Neural cell (in vitro differentiated cells): Measurements from ENCODE around the gene LY9. TPM values are rescaled to one million over a fixed set of nuclear protein-coding genes. Genes with fewer than 3 reads are reported as not detected.

ENCODE experiments used
- H2AFZ ChIP-seq: fragments of 200-600, 300-800 bp; sonication (generic), shearing (Covaris generic); 2 replicates; pipeline ENCODE4 v1.6.0; 2014; ENCODE audit warnings: low read depth, mild to moderate bottlenecking, antibody characterized with exemption, low read length, moderate library complexity
- H3F3A ChIP-seq: fragments of 200-600 bp; shearing (Covaris generic); 2 replicates; pipeline ENCODE4 v1.6.1; 2016; ENCODE audit warnings: mild to moderate bottlenecking, moderate library complexity, mixed read lengths, antibody characterized with exemption, low read length; ENCODE audit not compliant: insufficient read depth, poor library complexity, severe bottlenecking
- H3K27ac ChIP-seq: fragments of 200-600, 300-800 bp; sonication (generic), shearing (Covaris generic); 2 replicates; pipeline ENCODE4 v1.5.1; 2014; ENCODE audit warnings: mild to moderate bottlenecking, low read length, moderate library complexity
- H3K27me3 ChIP-seq: fragments of 300-800, 200-600 bp; sonication (generic), shearing (Covaris generic); 2 replicates; pipeline ENCODE4 v1.6.0; 2014; ENCODE audit warnings: mild to moderate bottlenecking, low read depth, low read length, moderate library complexity; ENCODE audit not compliant: insufficient read depth
- H3K36me3 ChIP-seq: fragments of 300-800, 200-600 bp; sonication (generic), shearing (Covaris generic); 2 replicates; pipeline ENCODE4 v1.5.1; 2014; ENCODE audit warnings: mild to moderate bottlenecking, antibody characterized with exemption, low read length, moderate library complexity; ENCODE audit not compliant: insufficient read depth
- H3K4me2 ChIP-seq: fragments of 300-800, 200-600 bp; sonication (generic), shearing (Covaris generic); 2 replicates; pipeline ENCODE4 v1.6.0; 2014; ENCODE audit warnings: mild to moderate bottlenecking, low read length
- H3K4me3 ChIP-seq: fragments of 300-800, 200-600 bp; sonication (generic), shearing (Covaris generic); 2 replicates; pipeline ENCODE4 v1.5.1; 2014; ENCODE audit warnings: mild to moderate bottlenecking, low read length, moderate library complexity
- H3K79me2 ChIP-seq: fragments of 200-600 bp; shearing (Covaris generic); replicated peaks from 2 replicates; pipeline ENCODE4 v1.6.0; 2014; ENCODE audit warnings: mild to moderate bottlenecking, low read length, moderate library complexity; ENCODE audit not compliant: insufficient read depth
- H3K9ac ChIP-seq: fragments of 300-800, 200-600 bp; sonication (generic), shearing (Covaris generic); 2 replicates; pipeline ENCODE4 v1.6.1; 2016; ENCODE audit warnings: mild to moderate bottlenecking, low read length, mixed read lengths
- H3K9me2 ChIP-seq: fragments of 200-600 bp; shearing (Covaris generic); 2 replicates; pipeline ENCODE4 v1.6.1; 2016; ENCODE audit warnings: mild to moderate bottlenecking, low read length, mixed read lengths; ENCODE audit not compliant: insufficient read depth
- H3K9me3 ChIP-seq: fragments of 200-600, 300-800 bp; sonication (generic), shearing (Covaris generic); 2 replicates; pipeline ENCODE4 v1.6.1; 2016; ENCODE audit warnings: mild to moderate bottlenecking, mixed run types, low read length, moderate library complexity, mixed read lengths
- H4K20me1 ChIP-seq: fragments of 200-600 bp; shearing (Covaris generic); 2 replicates; pipeline ENCODE4 v1.6.1; 2016; ENCODE audit warnings: mild to moderate bottlenecking, mixed run types; ENCODE audit not compliant: insufficient read depth
- CTCF ChIP-seq: fragments of 450-650 bp; IDR thresholded peaks from 2 replicates; pipeline ENCODE4 v1.5.1; 2014; ENCODE audit warnings: antibody characterized with exemption, mild to moderate bottlenecking, moderate library complexity; ENCODE audit not compliant: poor library complexity, severe bottlenecking
- EP300 ChIP-seq: fragments of 450-650 bp; conservative IDR thresholded peaks from 2 replicates; pipeline ENCODE4 v1.6.1; 2014; ENCODE audit warnings: antibody characterized with exemption, mild to moderate bottlenecking, moderate library complexity; ENCODE audit not compliant: poor library complexity, severe bottlenecking
- EZH2 ChIP-seq: fragments of 200-600, 300-800 bp; shearing (Covaris generic), sonication (generic); IDR thresholded peaks from 2 replicates; pipeline ENCODE4 v1.6.1; 2014; ENCODE audit warnings: antibody characterized with exemption, low read length, borderline replicate concordance, mild to moderate bottlenecking; ENCODE audit not compliant: insufficient read depth, poor library complexity, severe bottlenecking
- MXI1 ChIP-seq: fragments of 450-650 bp; conservative IDR thresholded peaks from 2 replicates; pipeline ENCODE4 v1.6.1; 2014; ENCODE audit warnings: antibody characterized with exemption, mild to moderate bottlenecking; ENCODE audit not compliant: poor library complexity, severe bottlenecking
- POLR2AphosphoS5 ChIP-seq: IDR thresholded peaks from 2 replicates; pipeline ENCODE4 v1.6.1; 2012
- RAD21 ChIP-seq: fragments of 450-650 bp; conservative IDR thresholded peaks from 2 replicates; pipeline ENCODE4 v1.6.1; 2014; ENCODE audit warnings: antibody characterized with exemption, mild to moderate bottlenecking, moderate library complexity
- SMC3 ChIP-seq: fragments of 450-650 bp; conservative IDR thresholded peaks from 2 replicates; pipeline ENCODE4 v1.6.1; 2014; ENCODE audit warnings: antibody characterized with exemption, mild to moderate bottlenecking, moderate library complexity; ENCODE audit not compliant: poor library complexity
- TAF1 ChIP-seq: IDR thresholded peaks from 2 replicates; pipeline ENCODE4 v1.6.1; 2012; ENCODE audit warnings: low read depth
- polyA plus RNA-seq: library from polyadenylated mRNA; depleted of rRNA; stranded (reverse); fragments of >200 nt; gene quantifications from 2 replicates; pipeline ENCODE4 v1.2.3, GENCODE V29; 2014
- TF ChIP-seq, protein P1 (sequence below): IDR thresholded peaks from 2 replicates; pipeline ENCODE4 v1.6.1; 2012; ENCODE audit warnings: borderline replicate concordance

The LY9 gene
- polyA plus RNA-seq, 1 donor from 2014 or later = not detected

- Histone ChIP-seq H3K79me2 (no peaks in the 10 kb centered on the region), H3K36me3 (no peaks in the 10 kb centered on the region), H3K27me3 (no peaks in the 10 kb centered on the region), H2AFZ (no peak overlapping the region), H3K9me3 (no peaks in the 10 kb centered on the region), H3K9ac (no peak overlapping the region), H3K4me3 (no peak overlapping the region), H3F3A (no peaks in the 10 kb centered on the region), H4K20me1 (no peaks in the 10 kb centered on the region), H3K9me2 (no peaks in the 10 kb centered on the region), H3K4me2 (no peak overlapping the region), H3K27ac (no peak overlapping the region)
- TF ChIP-seq, protein P1, sequence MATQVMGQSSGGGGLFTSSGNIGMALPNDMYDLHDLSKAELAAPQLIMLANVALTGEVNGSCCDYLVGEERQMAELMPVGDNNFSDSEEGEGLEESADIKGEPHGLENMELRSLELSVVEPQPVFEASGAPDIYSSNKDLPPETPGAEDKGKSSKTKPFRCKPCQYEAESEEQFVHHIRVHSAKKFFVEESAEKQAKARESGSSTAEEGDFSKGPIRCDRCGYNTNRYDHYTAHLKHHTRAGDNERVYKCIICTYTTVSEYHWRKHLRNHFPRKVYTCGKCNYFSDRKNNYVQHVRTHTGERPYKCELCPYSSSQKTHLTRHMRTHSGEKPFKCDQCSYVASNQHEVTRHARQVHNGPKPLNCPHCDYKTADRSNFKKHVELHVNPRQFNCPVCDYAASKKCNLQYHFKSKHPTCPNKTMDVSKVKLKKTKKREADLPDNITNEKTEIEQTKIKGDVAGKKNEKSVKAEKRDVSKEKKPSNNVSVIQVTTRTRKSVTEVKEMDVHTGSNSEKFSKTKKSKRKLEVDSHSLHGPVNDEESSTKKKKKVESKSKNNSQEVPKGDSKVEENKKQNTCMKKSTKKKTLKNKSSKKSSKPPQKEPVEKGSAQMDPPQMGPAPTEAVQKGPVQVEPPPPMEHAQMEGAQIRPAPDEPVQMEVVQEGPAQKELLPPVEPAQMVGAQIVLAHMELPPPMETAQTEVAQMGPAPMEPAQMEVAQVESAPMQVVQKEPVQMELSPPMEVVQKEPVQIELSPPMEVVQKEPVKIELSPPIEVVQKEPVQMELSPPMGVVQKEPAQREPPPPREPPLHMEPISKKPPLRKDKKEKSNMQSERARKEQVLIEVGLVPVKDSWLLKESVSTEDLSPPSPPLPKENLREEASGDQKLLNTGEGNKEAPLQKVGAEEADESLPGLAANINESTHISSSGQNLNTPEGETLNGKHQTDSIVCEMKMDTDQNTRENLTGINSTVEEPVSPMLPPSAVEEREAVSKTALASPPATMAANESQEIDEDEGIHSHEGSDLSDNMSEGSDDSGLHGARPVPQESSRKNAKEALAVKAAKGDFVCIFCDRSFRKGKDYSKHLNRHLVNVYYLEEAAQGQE = no peak
- TF ChIP-seq SMC3 (no peak), EP300 (no peak), TAF1 (no peak), POLR2AphosphoS5 (no peak), EZH2 (no peak), RAD21 (no peak), CTCF (no peak)
Observed at GRCh38 chr1:160826546-160826945, 30.6 kb downstream of the LY9 start.

DNA sequence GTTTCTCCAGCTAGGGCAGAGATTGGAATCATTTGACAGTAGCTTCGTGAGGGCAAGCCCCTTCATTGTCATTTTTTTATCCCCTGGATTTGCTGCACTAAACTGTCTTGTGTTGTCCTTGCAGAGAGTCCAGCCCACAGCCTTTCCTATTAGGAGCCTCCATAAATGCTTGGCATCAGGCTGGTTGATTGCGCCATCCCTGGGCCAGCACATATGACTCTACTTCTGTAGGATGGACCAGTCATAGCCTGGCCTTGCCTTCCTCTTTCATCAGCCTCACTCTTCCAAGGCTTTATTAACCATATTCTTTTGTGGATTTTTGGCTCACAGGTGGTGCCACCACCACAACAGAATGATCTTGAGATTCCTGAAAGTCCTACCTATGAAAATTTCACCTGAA is 31.4 kb downstream of the LY9 start:
- Histone ChIP-seq H3K4me3 (no peak overlapping the region), H3K4me2 (no peak overlapping the region), H3K9ac (no peak overlapping the region), H3F3A (no peaks in the 10 kb centered on the region), H3K9me3 (no peaks in the 10 kb centered on the region), H3K27ac (no peak overlapping the region), H4K20me1 (no peaks in the 10 kb centered on the region), H3K27me3 (no peaks in the 10 kb centered on the region), H3K79me2 (no peaks in the 10 kb centered on the region), H2AFZ (no peak overlapping the region), H3K9me2 (no peaks in the 10 kb centered on the region), H3K36me3 (no peaks in the 10 kb centered on the region)
- TF ChIP-seq EP300 (no peak), SMC3 (no peak)

GRCh38 chr1:160829766-160830165 is 33.8 kb downstream of the LY9 start:
- no peaks in the 10 kb centered on the region for H3K9me2 ChIP-seq
- H3K4me3 ChIP-seq = no peak overlapping the region
- no peak overlapping the region for H2AFZ ChIP-seq
- no peaks in the 10 kb centered on the region for H3K36me3 ChIP-seq
- TF ChIP-seq SMC3 (no peak), MXI1 (no peak), TAF1 (no peak), RAD21 (no peak), POLR2AphosphoS5 (no peak), EP300 (no peak), EZH2 (no peak), CTCF (no peak)
- TF ChIP-seq, protein P1 = no peak
- H3K9ac ChIP-seq = no peak overlapping the region
- H3K79me2 ChIP-seq = no peaks in the 10 kb centered on the region
- H3K27ac ChIP-seq = no peak overlapping the region
- H3K9me3 ChIP-seq = no peaks in the 10 kb centered on the region
- no peak overlapping the region for H3K4me2 ChIP-seq
- no peaks in the 10 kb centered on the region for H3F3A ChIP-seq
- H3K27me3 ChIP-seq = no peaks in the 10 kb centered on the region
- no peaks in the 10 kb centered on the region for H4K20me1 ChIP-seq
